AG09309 (cell line): ENCODE results near the gene KRTAP3-1.

Source experiments
- DNase-seq: peaks from one replicate; pipeline ENCODE4 v3.0.0-alpha.2; 2010; ENCODE audit warnings: low read depth
- H3K4me3 ChIP-seq: 2 replicates; pipeline ENCODE4 v1.5.1; 2011; ENCODE audit warnings: mild to moderate bottlenecking, low read depth, low read length, moderate library complexity; ENCODE audit not compliant: control insufficient read depth
- TF ChIP-seq, protein P1 (sequence below): IDR thresholded peaks from 2 replicates; pipeline ENCODE4 v1.5.1; 2011; ENCODE audit warnings: mild to moderate bottlenecking, low read depth, low read length, inconsistent platforms; ENCODE audit not compliant: insufficient read depth, control insufficient read depth; ENCODE audit errors: missing control alignments

The KRTAP3-1 gene

DNA sequence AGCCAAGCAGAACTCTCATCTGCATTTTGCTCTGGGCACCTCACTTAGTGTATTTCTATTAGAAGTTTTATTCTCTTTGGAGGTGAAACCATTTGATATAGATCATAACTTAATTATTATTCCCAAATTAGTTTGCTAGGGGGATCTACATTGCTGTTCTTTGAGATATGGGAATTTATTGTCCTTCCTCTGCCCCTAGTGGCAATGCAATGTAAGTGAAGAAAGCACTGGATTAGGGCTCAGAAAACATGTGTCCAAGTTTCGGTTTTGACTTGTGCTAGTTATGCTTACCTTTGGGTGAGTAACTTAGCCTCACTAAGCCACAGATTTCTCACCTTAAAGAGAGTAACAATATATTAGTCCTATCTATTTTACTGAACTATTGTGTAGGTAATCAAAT is 45.1 kb downstream of the KRTAP3-1 start:
- no peak overlapping the region for H3K4me3 ChIP-seq
- DNase-seq, result no peak
- TF ChIP-seq, protein P1, sequence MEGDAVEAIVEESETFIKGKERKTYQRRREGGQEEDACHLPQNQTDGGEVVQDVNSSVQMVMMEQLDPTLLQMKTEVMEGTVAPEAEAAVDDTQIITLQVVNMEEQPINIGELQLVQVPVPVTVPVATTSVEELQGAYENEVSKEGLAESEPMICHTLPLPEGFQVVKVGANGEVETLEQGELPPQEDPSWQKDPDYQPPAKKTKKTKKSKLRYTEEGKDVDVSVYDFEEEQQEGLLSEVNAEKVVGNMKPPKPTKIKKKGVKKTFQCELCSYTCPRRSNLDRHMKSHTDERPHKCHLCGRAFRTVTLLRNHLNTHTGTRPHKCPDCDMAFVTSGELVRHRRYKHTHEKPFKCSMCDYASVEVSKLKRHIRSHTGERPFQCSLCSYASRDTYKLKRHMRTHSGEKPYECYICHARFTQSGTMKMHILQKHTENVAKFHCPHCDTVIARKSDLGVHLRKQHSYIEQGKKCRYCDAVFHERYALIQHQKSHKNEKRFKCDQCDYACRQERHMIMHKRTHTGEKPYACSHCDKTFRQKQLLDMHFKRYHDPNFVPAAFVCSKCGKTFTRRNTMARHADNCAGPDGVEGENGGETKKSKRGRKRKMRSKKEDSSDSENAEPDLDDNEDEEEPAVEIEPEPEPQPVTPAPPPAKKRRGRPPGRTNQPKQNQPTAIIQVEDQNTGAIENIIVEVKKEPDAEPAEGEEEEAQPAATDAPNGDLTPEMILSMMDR, result peak; percentile 45

DNA sequence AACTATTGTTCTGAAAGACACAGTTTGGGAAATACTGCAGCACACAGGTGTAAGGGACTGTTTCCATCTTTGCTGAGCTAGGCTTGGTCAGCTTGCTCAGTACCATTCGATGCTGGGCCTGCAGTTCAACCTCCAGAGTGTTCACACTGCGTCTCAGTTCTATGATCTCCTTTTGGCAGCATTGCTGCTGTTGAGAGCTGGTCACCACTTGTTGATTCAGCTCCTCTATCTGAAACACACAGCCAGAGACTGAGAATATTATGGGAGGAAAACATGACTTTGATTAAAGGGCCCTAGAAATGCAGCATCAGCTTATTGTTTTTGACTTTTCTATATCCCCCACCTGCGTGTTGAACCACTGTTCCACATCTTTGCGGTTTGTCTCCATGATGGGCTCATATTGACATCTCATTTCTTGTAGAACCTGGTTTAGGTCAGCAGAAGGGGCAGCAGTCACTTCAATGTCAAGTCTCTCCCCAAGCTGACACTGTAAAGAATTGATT is 46.8 kb downstream of the KRTAP3-1 start:
- TF ChIP-seq, protein P1, result no peak
- DNase-seq, result no peak
- H3K4me3 ChIP-seq, result no peak overlapping the region

DNA sequence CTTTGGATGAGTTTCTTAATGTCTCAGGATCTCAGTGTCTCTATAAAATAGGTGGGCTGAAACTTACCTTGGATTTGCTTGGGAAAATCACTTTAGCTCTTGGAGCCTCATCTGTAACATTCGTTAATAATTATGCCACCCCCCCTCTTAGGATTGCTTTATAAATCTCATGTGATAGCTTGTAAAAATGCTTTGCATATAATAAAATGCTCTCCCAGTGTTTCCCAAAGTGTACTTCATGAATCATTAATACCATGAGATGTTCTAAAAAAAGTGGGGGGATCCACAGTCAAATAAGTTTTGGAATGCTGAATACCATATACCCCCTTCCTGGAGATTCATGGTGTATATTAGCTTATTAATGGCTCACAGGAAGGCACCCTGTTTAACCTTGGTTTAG is 47.3 kb downstream of the KRTAP3-1 start:
- H3K4me3 ChIP-seq, result no peak overlapping the region
- TF ChIP-seq, protein P1, result no peak
- DNase-seq, result peak; percentile 39

DNA sequence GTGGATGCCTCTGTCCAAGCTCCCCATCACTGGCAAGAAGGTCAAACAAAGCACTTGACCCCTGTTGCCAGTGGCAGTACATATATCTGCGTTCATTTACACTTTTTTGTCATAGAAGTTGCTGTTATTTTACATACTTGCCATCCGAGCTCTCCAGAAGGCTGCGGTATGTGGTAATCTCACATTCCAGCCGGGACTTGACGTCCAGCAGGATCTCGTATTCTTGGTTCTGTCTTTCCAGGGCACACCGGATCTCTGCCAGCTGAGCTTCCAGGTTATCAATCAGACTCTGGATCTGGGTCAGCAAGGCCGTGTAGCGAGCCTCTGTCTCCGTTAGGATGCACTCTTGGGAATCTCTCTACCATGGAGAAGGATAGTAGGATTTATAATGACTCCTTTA is 48.8 kb downstream of the KRTAP3-1 start:
- TF ChIP-seq, protein P1, result no peak
- DNase-seq, result no peak
- H3K4me3 ChIP-seq, result no peak overlapping the region
